ENCODE measurements around the gene PGBD4.

GRCh38 chr15:34106423-34106822 lies 4.5 kb downstream of the PGBD4 start:
- TF ChIP-seq CTCF (conservative IDR thresholded peaks at IDR 0.05 in 1 of 2, IDR thresholded peaks at IDR 0.05 in 1 of 2; ENCODE audit: low read depth in 1 of 2, low read length in 2 of 2), result no peak
- TF ChIP-seq EZH2 (IDR thresholded peaks at IDR 0.05; ENCODE audit: low read length, missing control alignments), result no peak

All from fibroblast of lung (primary cell).